Kidney tubule cell (primary cell): Measurements from ENCODE around the gene PCDHGA8.

Experiments used
- DNase-seq: peaks from one replicate; pipeline ENCODE4 v3.0.0-alpha.2; 2018; ENCODE audit warnings: low spot score

Gene PCDHGA8

DNA sequence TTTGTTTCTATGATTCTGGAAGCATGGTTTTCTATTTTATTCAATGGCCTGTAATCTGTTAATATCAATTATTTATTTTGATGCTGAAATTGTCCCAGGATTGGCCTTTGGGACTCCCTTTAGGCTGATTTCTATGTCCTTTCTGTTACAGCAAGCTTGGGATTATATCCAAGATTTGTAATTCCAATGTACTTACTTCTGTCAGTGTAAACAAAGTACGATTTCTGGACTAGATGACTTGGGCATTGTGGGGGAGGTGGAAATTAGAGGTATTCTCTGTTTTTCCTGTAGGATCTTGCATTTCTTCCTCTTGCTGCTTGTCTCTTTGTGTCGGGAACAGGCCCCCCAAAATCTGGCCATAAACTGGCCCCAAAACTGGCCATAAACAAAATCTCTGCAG is 41.6 kb downstream of the PCDHGA8 start:
- DNase-seq, result no peak

DNA sequence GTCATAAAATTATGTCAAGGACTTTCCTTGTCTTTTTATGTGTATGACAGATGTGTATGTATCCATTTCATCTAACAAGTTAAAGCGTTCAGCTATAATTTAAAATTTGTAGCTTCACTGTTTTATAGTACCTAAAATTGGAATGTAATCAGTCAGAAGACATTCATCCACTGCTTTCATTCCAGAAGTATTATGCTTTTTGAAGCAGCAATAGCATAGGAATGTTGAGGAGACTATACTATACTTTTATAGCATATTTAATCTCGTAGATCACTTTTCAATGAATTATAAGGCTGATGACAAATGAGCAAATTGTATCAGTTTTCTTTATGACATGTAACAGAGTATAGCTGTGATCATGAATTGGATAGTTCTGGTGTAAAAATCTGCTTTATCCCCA is 44.8 kb downstream of the PCDHGA8 start:
- no peak for DNase-seq

- peak; percentile 3 for DNase-seq
Measured at GRCh38 chr5:141439411-141440141, 47.1 kb downstream of the PCDHGA8 start.

DNA sequence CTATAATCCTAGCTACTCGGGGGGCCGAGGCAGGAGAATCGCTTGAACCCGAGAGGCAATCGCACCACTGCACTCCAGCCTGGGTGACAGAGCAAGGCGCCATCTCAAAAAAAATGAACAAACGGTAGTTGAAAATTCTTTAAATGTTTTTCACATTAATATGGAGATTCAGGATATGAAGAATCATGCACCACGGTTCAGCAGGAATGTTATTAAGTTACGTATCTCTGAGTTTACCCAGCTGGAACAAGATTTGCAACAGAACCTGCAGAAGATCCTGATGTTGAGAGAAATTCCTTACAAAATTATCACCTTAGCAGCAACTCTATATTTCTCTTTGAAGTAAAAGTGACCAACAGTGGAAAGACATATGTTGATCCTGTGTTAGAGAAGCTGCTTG is 47.9 kb downstream of the PCDHGA8 start:
- DNase-seq, result peak; percentile 25

DNA sequence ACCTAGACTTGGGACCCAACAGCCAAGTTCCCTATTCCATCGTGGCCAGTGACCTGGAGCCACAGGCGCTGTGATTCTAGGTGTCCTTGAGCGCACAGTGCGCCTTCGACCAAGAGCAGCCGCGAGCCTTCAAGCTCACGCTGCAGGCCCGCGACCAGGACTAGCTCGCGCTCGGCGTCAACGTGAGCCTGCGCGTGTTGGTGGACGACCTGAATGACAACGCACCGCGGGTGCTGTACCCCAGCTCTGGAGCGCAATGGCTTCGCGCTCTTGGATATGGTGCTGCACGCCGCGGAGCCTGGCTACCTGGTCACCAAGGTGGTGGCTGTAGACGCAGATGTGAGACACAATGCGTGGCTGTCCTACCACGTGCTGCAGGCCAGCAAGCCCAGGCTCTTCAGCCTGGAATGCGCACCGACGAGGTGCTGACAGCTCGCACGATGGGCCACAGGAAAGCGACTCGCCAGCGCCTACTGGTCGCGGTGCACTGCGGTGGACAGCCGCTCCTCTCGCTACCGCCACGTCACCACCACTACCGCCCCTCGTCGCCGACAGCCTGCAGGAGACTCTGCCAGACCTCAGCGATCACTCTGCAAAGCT is 49.2 kb downstream of the PCDHGA8 start:
- no peak for DNase-seq
